Right atrium auricular region (tissue), 2 donors: ENCODE measurements around the gene NME2. TPM values are rescaled to one million over a fixed set of nuclear protein-coding genes. Genes with fewer than 3 reads are reported as not detected.

ENCODE experiments used
- DNase-seq: peaks from one replicate; pipeline ENCODE4 v3.0.0-alpha.2; 2019; ENCODE audit warnings: low spot score
- H3K27ac ChIP-seq, 2 donors: fragments of 200-600 bp; sonication (generic); 1 replicate in 1 of 2; 2 replicates in 1 of 2; pipeline ENCODE4 v1.5.1; 2016 to 2019
- H3K27me3 ChIP-seq, 2 donors: fragments of 200-600 bp; sonication (generic); one replicate each; pipeline versions ENCODE4 v1.5.1 to v1.6.0; 2017 to 2019
- H3K36me3 ChIP-seq: fragments of 200-600 bp; sonication (generic); one replicate; pipeline ENCODE4 v1.5.1; 2016
- H3K4me1 ChIP-seq, 2 donors: fragments of 200-600 bp; sonication (generic); one replicate each; pipeline versions ENCODE4 v1.5.1 to v1.6.0; 2017 to 2019
- H3K4me3 ChIP-seq, 2 donors: fragments of 200-600 bp; sonication (generic); 1 replicate in 1 of 2; 2 replicates in 1 of 2; pipeline ENCODE4 v1.5.1; 2017 to 2019; ENCODE audit warnings: mild to moderate bottlenecking in 1 of 2, moderate library complexity in 1 of 2
- H3K9me3 ChIP-seq, 2 donors: fragments of 200-600 bp; sonication (generic); one replicate each; pipeline ENCODE4 v1.5.1; 2019
- CTCF ChIP-seq, 2 donors: fragments of 200-600 bp; sonication (generic); IDR thresholded peaks; one replicate each; pipeline ENCODE4 v1.5.1; 2019; ENCODE audit warnings: antibody characterized with exemption in 2 of 2
- total RNA-seq, 2 donors: library from RNA; depleted of rRNA; stranded (reverse); fragments of >200 nt; gene quantifications; one replicate each; pipeline ENCODE4 v1.1.0, GENCODE V29; 2016

Gene NME2
- total RNA-seq, 2 donors from 2014 or later: 290 to 306 TPM

GRCh38 chr17:51200295-51200694, 34.1 kb downstream of the NME2 start:
- Histone ChIP-seq H3K9me3 (no peaks in the 10 kb centered on the region), H3K27ac (no peak overlapping the region), H3K36me3 (peaks cover 68% of the 10 kb centered on the region), H3K4me1 (no peaks in the 10 kb centered on the region), H3K27me3 (no peaks in the 10 kb centered on the region), H3K4me3 (no peak overlapping the region)
- DNase-seq: no peak
- no peak for TF ChIP-seq CTCF (IDR thresholded peaks at IDR 0.05)

- no peak overlapping the region for H3K27ac ChIP-seq
- no peak overlapping the region for H3K4me3 ChIP-seq
- no peak for TF ChIP-seq CTCF (IDR thresholded peaks at IDR 0.05)
- no peak for DNase-seq
- no peaks in the 10 kb centered on the region for H3K9me3 ChIP-seq
- H3K36me3 ChIP-seq: peaks cover 63% of the 10 kb centered on the region
- H3K27me3 ChIP-seq: no peaks in the 10 kb centered on the region
- H3K4me1 ChIP-seq: no peaks in the 10 kb centered on the region
These were observed 34.6 kb downstream of the NME2 start for GRCh38 chr17:51200846-51201245.

- no peak overlapping the region for H3K4me3 ChIP-seq
- TF ChIP-seq CTCF (IDR thresholded peaks at IDR 0.05): no peak
- no peaks in the 10 kb centered on the region for H3K9me3 ChIP-seq
- no peaks in the 10 kb centered on the region for H3K27me3 ChIP-seq
- H3K4me1 ChIP-seq: no peaks in the 10 kb centered on the region
- no peak for DNase-seq
- no peak overlapping the region for H3K27ac ChIP-seq
- H3K36me3 ChIP-seq: peaks cover 60% of the 10 kb centered on the region
These were observed 37.6 kb downstream of the NME2 start for GRCh38 chr17:51203838-51204237.

- Histone ChIP-seq H3K9me3 (no peaks in the 10 kb centered on the region), H3K27ac (no peak overlapping the region), H3K36me3 (peaks cover 68% of the 10 kb centered on the region), H3K27me3 (no peaks in the 10 kb centered on the region), H3K4me3 (no peak overlapping the region), H3K4me1 (no peaks in the 10 kb centered on the region)
- TF ChIP-seq CTCF (IDR thresholded peaks at IDR 0.05): no peak
- DNase-seq: no peak
These were observed 48.7 kb downstream of the NME2 start for GRCh38 chr17:51214920-51215319.

- peaks cover 65% of the 10 kb centered on the region for H3K36me3 ChIP-seq
- H3K4me3 ChIP-seq: no peak overlapping the region
- no peaks in the 10 kb centered on the region for H3K4me1 ChIP-seq
- no peaks in the 10 kb centered on the region for H3K9me3 ChIP-seq
- H3K27me3 ChIP-seq: no peaks in the 10 kb centered on the region
- DNase-seq: no peak
- no peak for TF ChIP-seq CTCF (IDR thresholded peaks at IDR 0.05)
- no peak overlapping the region for H3K27ac ChIP-seq
These were observed 51.7 kb downstream of the NME2 start for GRCh38 chr17:51217946-51218345.

- Histone ChIP-seq H3K9me3 (no peaks in the 10 kb centered on the region), H3K27me3 (no peaks in the 10 kb centered on the region), H3K27ac (no peak overlapping the region), H3K4me3 (no peak overlapping the region), H3K36me3 (peaks cover 43% of the 10 kb centered on the region), H3K4me1 (peaks cover 0 to 18% of the 10 kb centered on the region in 2 donors)
- no peak for TF ChIP-seq CTCF (IDR thresholded peaks at IDR 0.05)
- no peak for DNase-seq
These were observed 55.1 kb downstream of the NME2 start for GRCh38 chr17:51221322-51221721.
